HG03575 (cell line): Measurements from ENCODE around the gene AHSA1.

Experiments used
- ATAC-seq: cut with Tn5 transposase; IDR thresholded peaks from one replicate; pipeline ENCODE4 v1.9.1; 2021; ENCODE audit not compliant: unreplicated experiment, insufficient number of reproducible peaks, low FRiP score; ENCODE audit errors: extremely low read depth

AHSA1 gene

GRCh38 chr14:77469539-77469938 is 11.6 kb downstream of the AHSA1 start:
- ATAC-seq = no peak

- ATAC-seq = no peak
Measured at GRCh38 chr14:77470224-77470870, 12.5 kb downstream of the AHSA1 start.

DNA sequence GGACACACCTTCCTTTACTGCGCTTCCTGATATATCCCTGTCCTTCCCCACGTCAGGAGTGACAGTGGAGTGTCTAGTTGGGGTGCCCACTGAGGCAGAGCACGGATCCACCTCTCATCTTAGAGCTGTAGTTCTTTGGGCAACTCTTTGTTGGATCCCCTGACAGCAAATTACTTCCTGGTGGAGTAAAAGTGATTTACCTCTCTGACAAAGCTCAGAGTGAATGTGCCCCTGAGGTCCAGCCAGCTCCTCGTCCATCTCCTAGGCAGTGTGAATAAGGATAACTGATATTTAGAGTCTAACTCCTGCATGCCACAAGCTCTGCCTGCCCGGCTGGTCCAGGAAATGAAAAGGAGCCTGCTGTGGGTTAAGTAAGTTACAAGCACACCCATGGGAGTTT is 16.0 kb downstream of the AHSA1 start:
- no peak for ATAC-seq

DNA sequence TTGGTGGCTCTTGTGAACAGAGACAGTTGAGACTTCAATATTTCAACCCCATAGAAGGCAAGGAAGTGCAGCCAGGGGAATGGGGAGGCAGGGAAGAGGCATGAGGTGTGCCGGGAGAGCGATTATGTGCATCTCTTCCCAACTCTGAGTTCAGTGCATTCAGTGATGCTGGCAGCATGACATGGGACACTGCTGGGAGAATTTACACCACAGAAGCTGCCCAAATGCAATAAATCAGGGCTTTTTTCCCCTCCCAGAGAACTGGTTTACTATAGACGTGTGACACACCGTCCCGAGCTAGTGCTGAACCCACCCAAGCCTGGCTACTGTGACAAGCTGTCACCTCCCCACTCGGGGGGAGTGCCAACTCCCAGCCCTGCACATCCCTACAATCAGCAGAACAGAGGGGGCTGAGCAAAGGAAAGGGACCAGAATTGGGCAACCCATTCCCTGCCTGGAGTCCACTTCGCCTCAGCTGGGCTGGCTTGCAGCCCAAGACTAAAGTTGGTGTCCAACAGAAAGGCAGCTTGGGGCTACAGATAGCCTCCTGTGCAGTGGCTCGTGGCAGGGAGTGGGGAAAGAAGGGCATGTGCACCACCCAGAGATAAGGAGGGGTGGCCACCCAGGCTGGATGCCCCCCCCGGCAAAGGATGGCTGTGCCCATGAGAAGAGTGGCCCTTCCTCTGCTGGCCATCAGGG is 16.7 kb downstream of the AHSA1 start:
- no peak for ATAC-seq

DNA sequence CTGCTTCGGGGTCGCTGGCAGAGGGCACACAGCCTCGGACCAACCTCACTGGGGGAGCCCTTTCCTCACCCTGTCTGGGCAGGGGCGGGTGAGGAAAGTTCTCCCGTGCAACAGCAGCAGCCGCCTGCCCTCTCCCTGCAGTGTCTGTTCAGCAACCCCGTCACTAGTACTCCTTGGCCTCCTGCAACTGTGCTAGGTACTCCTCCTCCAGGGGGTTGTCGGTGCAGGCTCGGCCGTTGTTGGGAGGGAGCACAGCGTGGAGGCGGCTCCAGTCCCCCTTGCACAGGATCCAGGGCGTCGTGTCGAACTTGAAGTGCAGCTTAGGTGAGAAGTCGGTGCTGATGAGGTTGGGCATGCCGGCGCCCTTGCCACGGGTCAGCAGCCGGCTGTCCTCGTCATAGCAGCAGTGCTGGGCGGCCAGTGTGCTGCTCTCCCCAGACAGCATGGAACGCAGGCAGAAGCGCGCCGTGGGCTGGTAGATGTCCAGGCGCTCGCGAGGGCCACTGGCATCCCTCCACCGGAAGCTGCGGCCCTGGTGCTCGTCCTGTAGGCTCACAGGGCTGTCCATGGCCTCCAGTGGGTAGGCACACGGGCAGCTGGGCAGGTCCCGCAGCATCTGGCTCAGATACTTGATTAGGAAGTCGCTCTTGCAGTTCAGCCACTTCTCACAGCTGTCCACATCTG is 17.7 kb downstream of the AHSA1 start:
- no peak for ATAC-seq

DNA sequence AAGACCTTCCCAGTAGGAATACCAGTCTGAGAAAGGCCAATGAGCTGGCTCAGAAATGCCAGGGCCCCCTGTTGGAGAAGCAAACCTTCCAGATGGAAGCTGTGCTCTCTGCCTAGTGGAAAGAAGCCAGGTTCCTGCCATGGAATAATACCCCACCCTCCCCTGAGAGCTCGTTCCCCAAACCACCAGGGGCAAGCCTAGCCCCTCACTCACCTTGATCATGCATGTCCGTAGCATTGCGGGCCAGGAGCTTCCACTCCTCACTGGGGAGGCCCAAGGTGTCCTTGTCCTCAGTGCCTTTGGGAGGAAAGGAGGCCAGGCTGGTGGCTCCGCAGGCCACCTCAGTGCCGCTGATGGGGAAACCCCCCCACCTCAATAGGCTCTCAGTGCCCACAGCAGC is 20.1 kb downstream of the AHSA1 start:
- ATAC-seq = no peak

GRCh38 chr14:77478796-77479195 is 20.9 kb downstream of the AHSA1 start:
- ATAC-seq = peak; percentile 86

DNA sequence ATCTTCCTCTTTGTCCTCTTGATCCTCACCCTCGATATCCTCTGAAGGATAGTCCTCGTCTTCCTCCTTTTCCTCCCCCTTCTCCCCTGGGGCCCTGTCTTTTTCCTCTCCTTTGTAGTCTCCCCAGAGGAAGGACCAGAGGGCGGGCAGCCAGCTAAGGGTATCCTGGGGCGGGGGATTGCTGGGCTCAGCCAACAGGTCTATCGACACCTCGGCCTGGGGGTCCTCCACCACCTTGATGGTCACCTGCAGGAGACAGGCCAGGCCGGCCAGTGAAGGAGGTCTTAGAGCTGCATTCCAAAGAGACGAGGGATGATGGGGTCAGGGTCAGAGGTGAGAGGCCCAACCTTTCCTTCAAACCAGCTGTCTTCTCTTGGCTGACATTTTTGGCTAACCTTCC is 24.5 kb downstream of the AHSA1 start:
- ATAC-seq = no peak

GRCh38 chr14:77485256-77485655 is 27.4 kb downstream of the AHSA1 start:
- ATAC-seq = no peak

- no peak for ATAC-seq
Measured at GRCh38 chr14:77485901-77486678, 28.2 kb downstream of the AHSA1 start.

DNA sequence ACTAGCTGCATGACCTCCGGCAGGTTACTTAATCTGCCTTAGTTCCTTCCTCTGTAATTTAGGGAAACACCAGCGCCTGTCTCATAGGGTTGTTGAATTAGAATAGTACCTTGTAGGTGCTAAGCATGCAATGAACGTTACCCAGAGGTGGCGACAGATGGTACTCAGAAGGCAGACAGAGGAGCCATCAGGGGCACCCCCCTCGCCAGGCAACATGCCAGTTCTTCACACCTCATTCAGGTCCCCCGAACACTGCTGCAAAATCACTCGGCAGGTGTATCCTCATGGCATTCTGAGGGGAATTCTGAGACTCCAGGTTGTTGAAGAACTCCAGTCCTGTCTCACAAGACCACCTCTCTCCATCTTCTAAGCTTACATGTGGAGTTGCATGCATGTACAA is 30.7 kb downstream of the AHSA1 start:
- ATAC-seq = no peak

- ATAC-seq = no peak
Measured at GRCh38 chr14:77489041-77489440, 31.1 kb downstream of the AHSA1 start.

DNA sequence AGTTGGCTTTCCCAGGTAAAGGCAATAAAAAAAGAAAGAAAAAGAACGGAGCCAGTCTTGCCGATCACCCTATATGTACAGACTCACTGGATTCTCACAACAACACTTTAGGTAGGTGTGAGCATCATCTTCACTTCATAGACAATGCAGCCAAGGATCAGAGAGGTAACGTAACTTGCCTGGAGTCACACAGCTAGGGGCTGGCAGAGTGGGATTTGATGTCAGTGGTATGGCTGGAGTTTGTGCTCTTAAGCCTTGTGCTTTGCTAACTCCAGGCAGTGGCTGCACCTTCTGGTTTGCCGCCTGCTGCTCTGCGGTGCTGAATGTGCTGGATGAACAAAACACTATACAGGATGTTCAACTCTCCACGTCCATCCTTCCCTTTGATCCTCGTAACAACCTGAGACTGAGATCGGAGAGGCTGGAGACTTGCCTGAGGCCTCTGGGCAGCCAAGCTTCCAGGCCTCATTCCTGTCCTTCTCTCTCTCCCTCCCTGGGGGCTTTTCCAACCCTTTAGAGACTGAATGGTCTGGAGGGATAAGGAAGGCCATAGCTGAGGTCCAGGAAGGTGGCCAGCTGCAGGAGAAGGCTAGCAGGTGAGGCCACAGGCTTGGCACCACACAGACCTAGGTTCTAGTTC is 32.6 kb downstream of the AHSA1 start:
- no peak for ATAC-seq

GRCh38 chr14:77491056-77491455 is 33.2 kb downstream of the AHSA1 start:
- no peak for ATAC-seq

DNA sequence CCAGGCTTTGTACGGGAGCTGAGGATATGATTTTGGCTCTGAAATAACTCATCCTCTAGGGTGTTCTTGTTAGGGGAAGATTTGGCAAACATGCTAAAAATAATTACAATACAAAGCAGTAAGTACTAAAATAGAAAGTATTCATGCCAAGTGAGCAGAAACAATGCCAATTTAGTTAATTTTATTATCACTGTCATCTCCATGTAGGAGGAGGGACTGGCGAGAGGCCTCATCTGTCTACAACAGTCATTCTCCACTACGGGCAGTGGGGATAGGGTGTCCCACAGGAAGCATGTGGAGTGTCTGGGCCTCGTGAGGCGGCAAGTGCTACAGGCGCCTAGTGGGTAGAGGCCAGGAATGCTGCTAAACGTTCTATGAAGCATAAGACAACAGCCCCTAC is 37.4 kb downstream of the AHSA1 start:
- ATAC-seq = no peak

DNA sequence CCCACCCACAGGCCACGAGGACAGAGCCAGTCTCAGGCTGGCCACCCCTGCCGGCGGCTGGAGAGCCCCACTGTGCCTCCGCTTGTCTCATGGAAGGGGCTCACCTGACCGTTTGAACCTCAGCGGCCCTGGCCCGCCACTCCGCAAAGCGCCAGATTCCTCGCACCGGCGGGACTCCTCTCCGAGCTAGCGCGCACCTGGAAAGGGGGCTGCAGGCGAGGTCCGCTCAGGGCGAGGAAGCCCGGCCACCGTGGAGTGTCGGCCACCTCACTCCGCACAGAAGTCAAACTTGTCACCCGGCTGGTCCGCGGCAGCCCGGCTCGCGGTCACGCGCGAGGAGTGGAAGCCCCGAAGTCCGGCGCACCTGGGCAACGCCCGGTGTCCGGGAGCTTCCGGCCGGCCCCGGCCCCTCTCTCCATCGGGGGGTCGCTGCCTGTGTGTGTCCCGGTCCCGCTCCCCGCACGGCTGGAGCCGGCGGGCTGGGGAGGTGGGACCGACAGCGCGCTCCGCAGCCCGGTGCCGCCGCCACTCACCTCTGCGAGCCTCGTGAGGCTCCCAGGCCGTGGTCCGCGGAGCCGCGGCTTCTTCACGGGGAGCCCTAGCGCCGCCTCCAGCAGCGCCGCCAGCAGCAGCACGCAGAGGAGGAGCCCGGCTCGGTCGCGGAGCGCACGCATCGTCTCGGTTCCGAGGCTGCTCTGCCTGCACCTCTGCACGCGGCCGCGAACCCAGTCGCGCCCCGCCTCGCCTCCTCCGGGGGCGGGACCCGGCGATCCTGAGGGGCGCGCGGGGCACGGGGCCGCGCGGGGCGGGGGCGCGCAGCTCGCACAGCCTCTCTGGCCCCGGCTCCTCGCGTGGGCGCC is 40.5 kb downstream of the AHSA1 start, which contains the start of gene ISM2:
Gene ISM2 (minus strand): TSS at position 697 of the 860 bp plus-strand sequence. CDS start 23 bp downstream, at position 674.
- ATAC-seq = no peak

DNA sequence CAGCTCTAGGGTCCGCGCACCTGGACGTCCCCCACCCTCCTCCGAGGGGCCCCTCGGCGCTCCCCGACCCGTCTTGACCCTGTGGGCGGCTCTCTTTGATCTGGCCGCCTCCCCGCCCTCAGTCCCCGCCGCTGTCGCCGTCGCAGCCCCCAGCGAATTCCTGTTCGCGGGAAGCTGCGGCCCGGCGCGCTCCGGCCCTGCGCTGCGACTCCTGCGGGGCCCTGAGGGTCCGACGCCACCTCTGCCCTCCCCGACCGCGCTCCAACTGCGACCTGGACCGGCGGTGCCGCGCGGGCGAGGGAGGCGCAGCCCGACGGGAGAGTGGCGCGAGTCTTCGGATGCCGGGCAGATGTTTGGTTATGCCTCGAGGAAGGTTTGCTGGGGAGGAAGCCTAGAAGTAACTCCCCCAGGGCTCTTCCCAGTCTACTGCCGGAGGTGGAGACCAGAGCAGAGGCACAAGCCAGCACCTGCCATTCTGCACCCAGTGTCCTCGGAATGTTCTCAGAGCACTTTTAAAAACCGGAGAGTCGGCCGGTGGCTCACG is 41.2 kb downstream of the AHSA1 start:
- ATAC-seq = no peak
